GM12878 (cell line): ENCODE data around the gene CLTCL1. TPM values are rescaled to one million over a fixed set of nuclear protein-coding genes. Genes with fewer than 3 reads are reported as not detected.

Experiments used
- ATAC-seq: fragments of 200-7000 bp; cut with Tn5 transposase; 3 replicates; pipeline ENCODE4 v1.9.1; 2020; ENCODE audit warnings: mild to moderate bottlenecking, moderate library complexity
- BruUV-seq: library from RNA; stranded (reverse); fragments of 400-500 nt; replicated peaks from 2 replicates; lab custom pipeline; 2021; lab: Mats Ljungman, UMichigan
- CTCF ChIA-PET: fragments of 300-600 bp; sonication (Branson Sonifier 250); formaldehyde crosslinking; extraction: SDS; loops from one replicate; lab custom pipeline; 2021; ENCODE audit warnings: inconsistent platforms; lab: Yijun Ruan, JAX
- POLR2A ChIA-PET: fragments of 350-600 bp; formaldehyde crosslinking; extraction: SDS; loops from one replicate; lab custom pipeline; 2021; ENCODE audit warnings: inconsistent platforms; lab: Charles Lee
- RAD21 ChIA-PET: fragments of 300-600 bp; sonication (Branson Sonifier 250); formaldehyde crosslinking; loops from one replicate; lab custom pipeline; 2023; ENCODE audit warnings: antibody characterized with exemption; ENCODE audit not compliant: unreplicated experiment; lab: Charles Lee
- SMC1A ChIA-PET: fragments of 300-600 bp; sonication (Branson Sonifier 250); formaldehyde crosslinking; loops from one replicate; lab custom pipeline; 2023; ENCODE audit not compliant: unreplicated experiment, uncharacterized antibody; lab: Charles Lee
- DNase-seq: peaks from one replicate; pipeline ENCODE4 v3.0.0-alpha.2; 2011; ENCODE audit warnings: low read depth, low spot score
- FAIRE-seq: peaks from 3 replicates; lab custom pipeline; 2011; peaks lifted over from hg19 to GRCh38; lab: Jason Lieb, UNC
- H2AFZ ChIP-seq: 2 replicates; pipeline ENCODE4 v1.6.0; 2011; ENCODE audit warnings: low read depth, low read length, control low read depth; ENCODE audit not compliant: control insufficient read depth
- H3K27ac ChIP-seq: 2 replicates; pipeline ENCODE4 v1.5.1; 2011; ENCODE audit warnings: control low read depth; ENCODE audit not compliant: control insufficient read depth, insufficient read depth
- H3K27me3 ChIP-seq, 2 experiments: replicated peaks in 1 of 2; 2 replicates each; pipeline versions ENCODE4 v1.6.0 to v1.6.1; 2011; ENCODE audit warnings: low read length in 1 of 2; ENCODE audit not compliant: control insufficient read depth in 2 of 2, insufficient read depth in 2 of 2
- H3K36me3 ChIP-seq, 2 experiments: 2 replicates each; pipeline ENCODE4 v1.5.1; 2011; ENCODE audit warnings: low read length in 1 of 2; ENCODE audit not compliant: control insufficient read depth in 2 of 2, insufficient read depth in 2 of 2
- H3K4me1 ChIP-seq: 2 replicates; pipeline ENCODE4 v1.6.1; 2011; ENCODE audit warnings: mild to moderate bottlenecking, low read length, moderate library complexity, mixed read lengths; ENCODE audit not compliant: control insufficient read depth, insufficient read depth
- H3K4me2 ChIP-seq: 2 replicates; pipeline ENCODE4 v1.6.0; 2011; ENCODE audit warnings: control low read depth; ENCODE audit not compliant: control insufficient read depth, insufficient read depth
- H3K4me3 ChIP-seq: fragments of 200-600 bp; sonication (generic); 2 replicates; pipeline ENCODE4 v1.5.1; 2016
- H3K79me2 ChIP-seq: 2 replicates; pipeline ENCODE4 v1.6.0; 2011; ENCODE audit warnings: low read length; ENCODE audit not compliant: control insufficient read depth, insufficient read depth
- H3K9ac ChIP-seq: 2 replicates; pipeline ENCODE4 v1.8.0; 2011; ENCODE audit warnings: low read length, control low read depth, mixed read lengths; ENCODE audit not compliant: control insufficient read depth, insufficient read depth
- H3K9me3 ChIP-seq: replicated peaks from 3 replicates; pipeline ENCODE4 v1.5.1; 2011; ENCODE audit warnings: mild to moderate bottlenecking, low read length; ENCODE audit not compliant: control insufficient read depth, insufficient read depth
- H4K20me1 ChIP-seq: 2 replicates; pipeline ENCODE4 v1.6.0; 2011; ENCODE audit not compliant: control insufficient read depth, insufficient read depth
- BMI1 ChIP-seq: fragments of 450-650 bp; IDR thresholded peaks from 2 replicates; pipeline ENCODE4 v1.6.1; 2016; ENCODE audit warnings: mild to moderate bottlenecking, moderate library complexity, borderline replicate concordance
- HDGF ChIP-seq: fragments of 450-650 bp; IDR thresholded peaks from 2 replicates; pipeline ENCODE4 v1.6.1; 2016; ENCODE audit warnings: antibody characterized with exemption
- KLF5 ChIP-seq: fragments of 450-650 bp; IDR thresholded peaks from 2 replicates; pipeline ENCODE4 v1.6.1; 2014; ENCODE audit warnings: mild to moderate bottlenecking; ENCODE audit not compliant: partially characterized antibody
- MEF2A ChIP-seq: IDR thresholded peaks from 2 replicates; pipeline ENCODE4 v1.6.1; 2011; ENCODE audit warnings: low read depth, mild to moderate bottlenecking, low read length, moderate library complexity; ENCODE audit not compliant: insufficient read depth
- NR2C1 ChIP-seq: fragments of 450-650 bp; IDR thresholded peaks from 2 replicates; pipeline ENCODE4 v1.6.1; 2017; ENCODE audit warnings: antibody characterized with exemption, mild to moderate bottlenecking, moderate library complexity
- SPI1 ChIP-seq: IDR thresholded peaks from 2 replicates; pipeline ENCODE4 v1.6.1; 2011; ENCODE audit warnings: low read depth, mild to moderate bottlenecking, low read length, moderate library complexity, borderline replicate concordance; ENCODE audit not compliant: insufficient read depth
- SREBF2 ChIP-seq: IDR thresholded peaks from 2 replicates; pipeline ENCODE4 v1.6.1; 2012; ENCODE audit warnings: mild to moderate bottlenecking, low read length
- WGBS: methylation state at CpG from one replicate; pipeline ENCODE4 v1.1.6; 2016; ENCODE audit warnings: low lambda C conversion rate; ENCODE audit not compliant: insufficient replicate concordance, insufficient coverage; ENCODE audit errors: missing lambda C conversion rate; 5-methylcytosine and 5-hydroxymethylcytosine counted together
- in situ Hi-C: fragments of 300-500 bp; cut with MboI; formaldehyde crosslinking; loops from 9 replicates; pipeline ENCODE4 v1.14.3; 2018; ENCODE audit warnings: mixed read lengths
- intact Hi-C: fragments of 100-400 bp; cut with micrococcal nuclease; formaldehyde crosslinking; loops from one replicate; pipeline ENCODE4 v1.14.2; 2022; ENCODE audit not compliant: unreplicated experiment
- polyA plus RNA-seq, 11 experiments: library from polyadenylated mRNA; depleted of rRNA in 4 of 11; unstranded in 6 of 11; stranded (reverse) in 5 of 11; fragments of >200 nt; fragmentation: Nextera tagmentation in 4 of 11; fragmentation: Illumina TruSeq in 1 of 11; extraction: Ambion mirVana in 4 of 11; extraction: Trizol in 1 of 11; gene quantifications; 1 replicate in 1 of 11; 2 replicates in 10 of 11; pipeline versions ENCODE4 v1.2.1 to v1.2.3, GENCODE V29; 2011 to 2016; ENCODE audit warnings: inconsistent platforms in 2 of 11, missing spikeins in 2 of 11, low read depth in 1 of 11
- total RNA-seq, 4 experiments: library from RNA; depleted of rRNA in 3 of 4; stranded (reverse); fragments of >200 nt in 3 of 4; fragmentation: Illumina TruSeq in 1 of 4; extraction: Trizol in 1 of 4; gene quantifications; 2 replicates each; pipeline versions ENCODE4 v1.2.1 to v1.2.3, GENCODE V29; 2013 to 2021
- TF ChIP-seq, protein P1 (sequence below): IDR thresholded peaks from 2 replicates; pipeline ENCODE4 v1.6.1; 2012; ENCODE audit warnings: low read depth, low read length, improper control_type of control experiment
- TF ChIP-seq, protein P2 (sequence below): IDR thresholded peaks from 2 replicates; pipeline ENCODE4 v1.6.1; 2011; ENCODE audit warnings: low read depth, mild to moderate bottlenecking, low read length, moderate library complexity, borderline replicate concordance; ENCODE audit errors: extremely low read depth
- TF ChIP-seq, protein P3 (sequence below): fragments of 150-350 bp; IDR thresholded peaks from 2 replicates; pipeline ENCODE4 v1.6.1; 2016; ENCODE audit warnings: low read depth, low read length
- TF ChIP-seq, protein P4 (sequence below), 3 experiments: IDR thresholded peaks in 2 of 3; conservative IDR thresholded peaks in 1 of 3; 2 replicates each; pipeline ENCODE4 v1.5.1; 2011; ENCODE audit warnings: low read depth in 3 of 3, low read length in 3 of 3, mild to moderate bottlenecking in 3 of 3, control low read depth in 2 of 3, moderate library complexity in 2 of 3, inconsistent platforms in 1 of 3, mixed read lengths in 1 of 3; ENCODE audit not compliant: control insufficient read depth in 2 of 3, insufficient read depth in 1 of 3; ENCODE audit errors: extremely low read depth in 1 of 3

CLTCL1 gene
- total and polyA plus RNA-seq, 10 of the 15 experiments (the other 5 are each of a cell fraction or from before 2014, with no cell fraction given): under 0.01 to 0.35 (median 0.12) TPM; not detected in 2

DNA sequence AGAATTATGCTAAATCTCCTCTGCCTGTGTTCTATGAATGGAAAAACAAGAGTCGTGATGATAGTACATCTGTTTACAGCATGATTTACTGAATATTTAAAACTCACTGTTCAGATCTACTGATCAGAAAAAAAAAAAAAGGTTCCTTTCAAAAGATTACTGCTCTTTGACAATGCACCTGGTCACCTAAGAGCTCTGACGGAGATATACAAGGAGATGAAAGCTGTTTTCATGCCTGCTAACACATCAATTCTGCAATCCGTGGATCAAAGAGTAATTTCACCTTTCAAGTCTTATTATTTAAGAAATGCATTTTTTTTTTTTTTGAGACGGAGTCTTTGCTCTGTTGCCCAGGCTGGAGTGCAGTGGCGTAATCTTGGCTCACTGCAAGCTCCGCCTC, 30.7 kb downstream of the CLTCL1 start (continued):
- TF ChIP-seq, protein P1, sequence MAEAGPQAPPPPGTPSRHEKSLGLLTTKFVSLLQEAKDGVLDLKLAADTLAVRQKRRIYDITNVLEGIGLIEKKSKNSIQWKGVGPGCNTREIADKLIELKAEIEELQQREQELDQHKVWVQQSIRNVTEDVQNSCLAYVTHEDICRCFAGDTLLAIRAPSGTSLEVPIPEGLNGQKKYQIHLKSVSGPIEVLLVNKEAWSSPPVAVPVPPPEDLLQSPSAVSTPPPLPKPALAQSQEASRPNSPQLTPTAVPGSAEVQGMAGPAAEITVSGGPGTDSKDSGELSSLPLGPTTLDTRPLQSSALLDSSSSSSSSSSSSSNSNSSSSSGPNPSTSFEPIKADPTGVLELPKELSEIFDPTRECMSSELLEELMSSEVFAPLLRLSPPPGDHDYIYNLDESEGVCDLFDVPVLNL: no peak
- TF ChIP-seq SREBF2 (no peak), NR2C1 (no peak), SPI1 (no peak)

DNA sequence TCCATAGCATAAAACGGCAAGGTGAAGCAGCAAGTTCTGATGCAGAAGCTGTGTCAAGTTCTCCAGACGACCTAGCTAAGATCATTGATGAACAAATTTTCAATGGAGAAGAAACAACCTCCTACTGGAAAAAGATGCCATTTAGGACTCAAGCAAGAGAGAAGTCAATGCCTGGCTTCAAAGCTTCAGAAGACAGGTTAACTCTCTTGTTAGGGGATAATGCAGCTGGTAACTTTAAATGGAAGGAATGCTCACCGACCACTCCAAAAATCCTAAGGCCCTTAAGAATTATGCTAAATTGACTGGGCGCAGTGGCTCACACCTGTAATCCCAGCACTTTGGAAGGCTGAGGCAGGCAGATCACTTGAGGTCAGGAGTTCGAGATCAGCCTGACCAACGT, 31.3 kb downstream of the CLTCL1 start:
- Histone ChIP-seq H3K4me3 (no peak overlapping the region), H2AFZ (no peak overlapping the region), H3K4me2 (no peak overlapping the region), H3K27ac (no peak overlapping the region), H3K4me1 (no peaks in the 10 kb centered on the region), H3K36me3 (no peaks in the 10 kb centered on the region), H3K9me3 (no peaks in the 10 kb centered on the region; the same call in 2 of the 3 replicates), H3K79me2 (no peaks in the 10 kb centered on the region), H3K9ac (no peak overlapping the region), H4K20me1 (no peaks in the 10 kb centered on the region), H3K27me3 (no peaks in the 10 kb centered on the region)
- ChIA-PET POLR2A (no interaction called here), SMC1A (no interaction called here), RAD21 (no interaction called here), CTCF (no interaction called here)
- in situ Hi-C loops (no loop called here), intact Hi-C loops (loop anchor here (10.0 kb wide), 1 partner anchor 45 kb away; no protein-coding TSS in a partner anchor)
- DNase-seq (no peak), ATAC-seq (no peak), FAIRE-seq (no peak)
- BruUV-seq: no TSS peak
- no peak for TF ChIP-seq HDGF
- TF ChIP-seq, protein P2, sequence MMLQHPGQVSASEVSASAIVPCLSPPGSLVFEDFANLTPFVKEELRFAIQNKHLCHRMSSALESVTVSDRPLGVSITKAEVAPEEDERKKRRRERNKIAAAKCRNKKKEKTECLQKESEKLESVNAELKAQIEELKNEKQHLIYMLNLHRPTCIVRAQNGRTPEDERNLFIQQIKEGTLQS: no peak
- TF ChIP-seq MEF2A: no peak
- TF ChIP-seq, protein P3, sequence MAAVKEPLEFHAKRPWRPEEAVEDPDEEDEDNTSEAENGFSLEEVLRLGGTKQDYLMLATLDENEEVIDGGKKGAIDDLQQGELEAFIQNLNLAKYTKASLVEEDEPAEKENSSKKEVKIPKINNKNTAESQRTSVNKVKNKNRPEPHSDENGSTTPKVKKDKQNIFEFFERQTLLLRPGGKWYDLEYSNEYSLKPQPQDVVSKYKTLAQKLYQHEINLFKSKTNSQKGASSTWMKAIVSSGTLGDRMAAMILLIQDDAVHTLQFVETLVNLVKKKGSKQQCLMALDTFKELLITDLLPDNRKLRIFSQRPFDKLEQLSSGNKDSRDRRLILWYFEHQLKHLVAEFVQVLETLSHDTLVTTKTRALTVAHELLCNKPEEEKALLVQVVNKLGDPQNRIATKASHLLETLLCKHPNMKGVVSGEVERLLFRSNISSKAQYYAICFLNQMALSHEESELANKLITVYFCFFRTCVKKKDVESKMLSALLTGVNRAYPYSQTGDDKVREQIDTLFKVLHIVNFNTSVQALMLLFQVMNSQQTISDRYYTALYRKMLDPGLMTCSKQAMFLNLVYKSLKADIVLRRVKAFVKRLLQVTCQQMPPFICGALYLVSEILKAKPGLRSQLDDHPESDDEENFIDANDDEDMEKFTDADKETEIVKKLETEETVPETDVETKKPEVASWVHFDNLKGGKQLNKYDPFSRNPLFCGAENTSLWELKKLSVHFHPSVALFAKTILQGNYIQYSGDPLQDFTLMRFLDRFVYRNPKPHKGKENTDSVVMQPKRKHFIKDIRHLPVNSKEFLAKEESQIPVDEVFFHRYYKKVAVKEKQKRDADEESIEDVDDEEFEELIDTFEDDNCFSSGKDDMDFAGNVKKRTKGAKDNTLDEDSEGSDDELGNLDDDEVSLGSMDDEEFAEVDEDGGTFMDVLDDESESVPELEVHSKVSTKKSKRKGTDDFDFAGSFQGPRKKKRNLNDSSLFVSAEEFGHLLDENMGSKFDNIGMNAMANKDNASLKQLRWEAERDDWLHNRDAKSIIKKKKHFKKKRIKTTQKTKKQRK: no peak
- TF ChIP-seq BMI1: no peak
- no peak for TF ChIP-seq KLF5
- TF ChIP-seq, protein P4, sequence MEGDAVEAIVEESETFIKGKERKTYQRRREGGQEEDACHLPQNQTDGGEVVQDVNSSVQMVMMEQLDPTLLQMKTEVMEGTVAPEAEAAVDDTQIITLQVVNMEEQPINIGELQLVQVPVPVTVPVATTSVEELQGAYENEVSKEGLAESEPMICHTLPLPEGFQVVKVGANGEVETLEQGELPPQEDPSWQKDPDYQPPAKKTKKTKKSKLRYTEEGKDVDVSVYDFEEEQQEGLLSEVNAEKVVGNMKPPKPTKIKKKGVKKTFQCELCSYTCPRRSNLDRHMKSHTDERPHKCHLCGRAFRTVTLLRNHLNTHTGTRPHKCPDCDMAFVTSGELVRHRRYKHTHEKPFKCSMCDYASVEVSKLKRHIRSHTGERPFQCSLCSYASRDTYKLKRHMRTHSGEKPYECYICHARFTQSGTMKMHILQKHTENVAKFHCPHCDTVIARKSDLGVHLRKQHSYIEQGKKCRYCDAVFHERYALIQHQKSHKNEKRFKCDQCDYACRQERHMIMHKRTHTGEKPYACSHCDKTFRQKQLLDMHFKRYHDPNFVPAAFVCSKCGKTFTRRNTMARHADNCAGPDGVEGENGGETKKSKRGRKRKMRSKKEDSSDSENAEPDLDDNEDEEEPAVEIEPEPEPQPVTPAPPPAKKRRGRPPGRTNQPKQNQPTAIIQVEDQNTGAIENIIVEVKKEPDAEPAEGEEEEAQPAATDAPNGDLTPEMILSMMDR (IDR thresholded peaks at IDR 0.05 in 2 of 3, conservative IDR thresholded peaks at IDR 0.05 in 1 of 3; ENCODE audit: control insufficient read depth in 2 of 3, extremely low read depth in 1 of 3, insufficient read depth in 1 of 3, low read depth in 3 of 3, low read length in 3 of 3): no peak
- WGBS: 77% methylated on average over 6 of the region's 6 CpGs
